Mesothelial cell of epicardium (in vitro differentiated cells): Measurements from ENCODE around the gene ITGA11. TPM values are rescaled to one million over a fixed set of nuclear protein-coding genes. Genes with fewer than 3 reads are reported as not detected.

Experiments
- DNase-seq, 2 experiments: peaks; one replicate each; pipeline ENCODE4 v3.0.0; 2021; ENCODE audit warnings: low spot score in 2 of 2; ENCODE audit not compliant: unreplicated experiment in 2 of 2
- H3K27ac Mint-ChIP-seq: 2 replicates; pipeline ENCODE4 v1.8.0; 2021; ENCODE audit warnings: mixed read lengths
- H3K27me3 Mint-ChIP-seq: 2 replicates; pipeline ENCODE4 v1.8.0; 2021; ENCODE audit warnings: low read depth, mixed read lengths
- H3K36me3 Mint-ChIP-seq: 2 replicates; pipeline ENCODE4 v1.8.0; 2021; ENCODE audit warnings: mixed read lengths
- H3K4me1 Mint-ChIP-seq: 2 replicates; pipeline ENCODE4 v1.8.0; 2021; ENCODE audit warnings: mixed read lengths
- H3K4me3 Mint-ChIP-seq: 2 replicates; pipeline ENCODE4 v1.8.0; 2021; ENCODE audit warnings: mild to moderate bottlenecking, moderate library complexity, mixed read lengths
- H3K9me3 Mint-ChIP-seq: 2 replicates; pipeline ENCODE4 v1.8.0; 2021; ENCODE audit warnings: mixed read lengths
- CTCF ChIP-seq: fragments of 200-600 bp; sonication (generic); IDR thresholded peaks from one replicate; pipeline ENCODE4 v1.5.0; 2021; ENCODE audit warnings: antibody characterized with exemption; ENCODE audit not compliant: unreplicated experiment
- total RNA-seq: library from RNA; stranded (reverse); gene quantifications from 3 replicates; pipeline ENCODE4 v1.2.1, GENCODE V29; 2021

The ITGA11 gene
- total RNA-seq: 2.3 to 3.5 TPM (median 2.7 TPM) in 3 replicates

DNA sequence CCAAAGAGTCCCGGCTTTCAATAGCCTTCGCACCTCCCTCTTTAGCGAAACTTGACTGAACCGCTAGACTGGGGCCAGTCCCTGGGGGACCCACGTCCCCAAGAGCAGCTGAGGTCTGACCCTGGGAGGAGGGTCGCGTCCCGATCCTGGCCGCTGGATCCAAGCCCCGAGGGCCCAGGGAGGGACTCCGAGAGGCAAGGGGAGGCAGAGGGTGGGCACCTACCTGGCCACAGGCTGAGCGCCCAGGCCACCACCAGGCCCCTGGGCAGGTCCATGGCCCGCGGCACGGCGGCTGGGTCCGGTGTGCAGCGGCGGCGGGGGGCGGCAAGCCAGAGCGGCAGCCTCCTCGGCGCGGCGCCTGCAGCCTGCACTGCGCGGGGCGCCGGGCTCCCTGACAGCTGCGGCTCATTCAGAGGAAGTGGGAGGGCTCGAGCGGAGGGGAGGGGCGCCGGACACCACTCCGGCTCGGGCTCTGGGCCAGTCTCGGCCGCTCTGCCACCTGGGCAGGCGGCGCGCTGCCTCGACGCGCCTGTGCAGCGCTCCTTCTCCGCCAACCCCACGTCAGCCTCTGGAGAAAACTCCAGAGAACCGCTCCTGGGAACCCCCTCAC is at the start of gene ITGA11:
TSS of gene ITGA11 (minus strand) at position 372 of the 610 bp plus-strand sequence. CDS start at position 275, 97 bp downstream.
- no peak for TF ChIP-seq CTCF
- H3K36me3 Mint-ChIP-seq: no peaks in the 10 kb centered on the region
- H3K4me3 Mint-ChIP-seq: peak within 1 kb of the TSS; percentile 60
- H3K9me3 Mint-ChIP-seq: no peaks in the 10 kb centered on the region
- no peak within 1 kb of the TSS for H3K27ac Mint-ChIP-seq
- DNase-seq: peak; percentile 44 to 67
- H3K27me3 Mint-ChIP-seq: peaks cover 92% of the 10 kb centered on the region
- H3K4me1 Mint-ChIP-seq: peaks cover 10% of the 10 kb centered on the region

DNA sequence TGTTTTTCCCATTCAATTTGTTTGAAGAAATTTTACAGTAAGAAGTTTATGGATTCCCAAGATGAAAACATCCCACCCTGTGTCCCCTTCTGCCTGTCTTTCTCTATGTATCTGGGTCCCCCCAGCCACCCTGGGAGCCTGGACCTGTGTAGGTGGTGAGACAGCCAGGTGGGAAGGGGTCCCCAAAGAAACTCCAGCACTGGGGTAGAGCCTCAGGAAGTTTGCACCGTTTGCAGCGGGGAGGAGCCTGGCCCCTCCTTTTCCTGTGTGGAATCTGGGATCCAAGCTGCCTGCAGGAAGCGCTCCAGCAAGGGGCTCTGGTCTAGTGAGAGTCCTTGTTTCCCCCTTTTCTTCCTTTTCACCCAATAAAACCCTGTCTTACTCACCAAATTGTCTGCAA is 49.4 kb upstream of the ITGA11 start:
- H3K4me3 Mint-ChIP-seq: no peak overlapping the region
- TF ChIP-seq CTCF: no peak
- H3K27ac Mint-ChIP-seq: no peak overlapping the region
- H3K36me3 Mint-ChIP-seq: no peaks in the 10 kb centered on the region
- no peak for DNase-seq
- no peaks in the 10 kb centered on the region for H3K9me3 Mint-ChIP-seq
- peaks cover 4% of the 10 kb centered on the region for H3K4me1 Mint-ChIP-seq
- H3K27me3 Mint-ChIP-seq: peaks cover 41% of the 10 kb centered on the region

- no peak for TF ChIP-seq CTCF
- Mint-ChIP-seq H3K27me3 (peaks cover 41% of the 10 kb centered on the region), H3K36me3 (no peaks in the 10 kb centered on the region), H3K4me1 (peaks cover 4% of the 10 kb centered on the region), H3K27ac (no peak overlapping the region), H3K9me3 (no peaks in the 10 kb centered on the region), H3K4me3 (no peak overlapping the region)
- DNase-seq: no peak
Measured at GRCh38 chr15:68480296-68480695, 48.3 kb upstream of the ITGA11 start.

- H3K36me3 Mint-ChIP-seq: no peaks in the 10 kb centered on the region
- TF ChIP-seq CTCF: no peak
- no peaks in the 10 kb centered on the region for H3K9me3 Mint-ChIP-seq
- DNase-seq: no peak
- peaks cover 40% of the 10 kb centered on the region for H3K27me3 Mint-ChIP-seq
- H3K4me1 Mint-ChIP-seq: peaks cover 4% of the 10 kb centered on the region
- no peak overlapping the region for H3K4me3 Mint-ChIP-seq
- H3K27ac Mint-ChIP-seq: no peak overlapping the region
Measured at GRCh38 chr15:68479870-68480269, 47.9 kb upstream of the ITGA11 start.

GRCh38 chr15:68479406-68479805 is 47.4 kb upstream of the ITGA11 start:
- no peak for DNase-seq
- no peak for TF ChIP-seq CTCF
- Mint-ChIP-seq H3K27ac (no peak overlapping the region), H3K27me3 (peaks cover 42% of the 10 kb centered on the region), H3K4me1 (peaks cover 4% of the 10 kb centered on the region), H3K9me3 (no peaks in the 10 kb centered on the region), H3K4me3 (no peak overlapping the region), H3K36me3 (no peaks in the 10 kb centered on the region)

GRCh38 chr15:68478853-68479252 is 46.9 kb upstream of the ITGA11 start:
- no peak for DNase-seq
- no peaks in the 10 kb centered on the region for H3K36me3 Mint-ChIP-seq
- H3K27ac Mint-ChIP-seq: no peak overlapping the region
- peaks cover 4% of the 10 kb centered on the region for H3K4me1 Mint-ChIP-seq
- TF ChIP-seq CTCF: no peak
- H3K9me3 Mint-ChIP-seq: no peaks in the 10 kb centered on the region
- H3K4me3 Mint-ChIP-seq: no peak overlapping the region
- H3K27me3 Mint-ChIP-seq: peaks cover 42% of the 10 kb centered on the region
